SK-N-SH (cell line): Measurements from ENCODE around the gene NPDC1.

Source experiments
- CTCF ChIP-seq: fragments of 200-600 bp; sonication (generic); IDR thresholded peaks from 2 replicates; pipeline ENCODE4 v1.6.1; 2017; ENCODE audit warnings: antibody characterized with exemption, mild to moderate bottlenecking, moderate library complexity
- FOXJ3 ChIP-seq: sonication (generic); formaldehyde crosslinking; IDR thresholded peaks from 2 replicates; pipeline ENCODE4 v1.5.1; 2020; ENCODE audit warnings: mild to moderate bottlenecking, missing genetic modification reagents
- GABPA ChIP-seq: IDR thresholded peaks from 2 replicates; pipeline ENCODE4 v1.4.0; 2012; ENCODE audit warnings: low read depth, mild to moderate bottlenecking
- GATA2 ChIP-seq: sonication (generic); formaldehyde crosslinking; IDR thresholded peaks from 2 replicates; pipeline ENCODE4 v1.5.0; 2020; ENCODE audit warnings: mild to moderate bottlenecking, missing genetic modification reagents
- REST ChIP-seq: IDR thresholded peaks from 2 replicates; pipeline ENCODE4 v1.6.1; 2012; ENCODE audit warnings: mild to moderate bottlenecking, low read depth, low read length, moderate library complexity
- RFX5 ChIP-seq: IDR thresholded peaks from 2 replicates; pipeline ENCODE4 v1.6.1; 2012; ENCODE audit warnings: mild to moderate bottlenecking, improper control_type of control experiment, low read length
- TAF1 ChIP-seq: IDR thresholded peaks from 2 replicates; pipeline ENCODE4 v1.6.1; 2012; ENCODE audit warnings: low read depth, mild to moderate bottlenecking, low read length, moderate library complexity, borderline replicate concordance
- TEAD4 ChIP-seq: IDR thresholded peaks from 2 replicates; pipeline ENCODE4 v1.4.0; 2012; ENCODE audit warnings: mild to moderate bottlenecking, borderline replicate concordance; ENCODE audit not compliant: insufficient read depth

- TF ChIP-seq REST (no peak), RFX5 (no peak), GABPA (no peak), CTCF (no peak), FOXJ3 (CRISPR knock-in tag) (no peak), TAF1 (no peak), TEAD4 (no peak), GATA2 (CRISPR knock-in tag) (no peak)
Measured at GRCh38 chr9:137064880-137065164, 18.8 kb upstream of the NPDC1 start.
